ENCODE results near the gene SLC37A1.

Gene SLC37A1

GRCh38 chr21:42527489-42528158 lies 14.0 kb downstream of the SLC37A1 start:
- ATAC-seq: peak; percentile 85
- peak; percentile 46 for DNase-seq

- DNase-seq: no peak
- ATAC-seq: no peak
These were observed 16.5 kb downstream of the SLC37A1 start for GRCh38 chr21:42530167-42530518.

- ATAC-seq (no peak), DNase-seq (no peak)
These were observed 18.1 kb downstream of the SLC37A1 start for GRCh38 chr21:42531771-42532170.

GRCh38 chr21:42532466-42533181 lies 19.0 kb downstream of the SLC37A1 start:
- DNase-seq (no peak), ATAC-seq (no peak)

GRCh38 chr21:42533306-42533962 lies 19.8 kb downstream of the SLC37A1 start:
- ATAC-seq (no peak), DNase-seq (no peak)

GRCh38 chr21:42533963-42534355 lies 20.3 kb downstream of the SLC37A1 start:
- DNase-seq: no peak
- no peak for ATAC-seq

- DNase-seq (no peak), ATAC-seq (peak; percentile 16)
These were observed 21.0 kb downstream of the SLC37A1 start for GRCh38 chr21:42534421-42535378.

GRCh38 chr21:42535602-42536171 lies 22.0 kb downstream of the SLC37A1 start:
- no peak for DNase-seq
- ATAC-seq: peak; percentile 26

GRCh38 chr21:42536601-42537000 lies 22.9 kb downstream of the SLC37A1 start:
- no peak for ATAC-seq
- DNase-seq: no peak

GRCh38 chr21:42537106-42537742 lies 23.6 kb downstream of the SLC37A1 start:
- DNase-seq (no peak), ATAC-seq (no peak)

- ATAC-seq (no peak), DNase-seq (no peak)
These were observed 25.0 kb downstream of the SLC37A1 start for GRCh38 chr21:42538479-42539275.

GRCh38 chr21:42539342-42539741 lies 25.7 kb downstream of the SLC37A1 start:
- ATAC-seq (no peak), DNase-seq (no peak)

GRCh38 chr21:42539931-42540343 lies 26.3 kb downstream of the SLC37A1 start:
- DNase-seq (no peak), ATAC-seq (no peak)

GRCh38 chr21:42540396-42540795 lies 26.7 kb downstream of the SLC37A1 start:
- DNase-seq: no peak
- ATAC-seq: no peak

GRCh38 chr21:42541174-42541573 lies 27.5 kb downstream of the SLC37A1 start:
- no peak for ATAC-seq
- DNase-seq: no peak

GRCh38 chr21:42541618-42542017 lies 28.0 kb downstream of the SLC37A1 start:
- ATAC-seq (no peak), DNase-seq (no peak)

GRCh38 chr21:42542196-42542595 lies 28.5 kb downstream of the SLC37A1 start:
- no peak for DNase-seq
- ATAC-seq: no peak

GRCh38 chr21:42542596-42542995 lies 28.9 kb downstream of the SLC37A1 start:
- no peak for ATAC-seq
- no peak for DNase-seq

- ATAC-seq (no peak), DNase-seq (no peak)
These were observed 29.6 kb downstream of the SLC37A1 start for GRCh38 chr21:42543106-42543847.

GRCh38 chr21:42544544-42544943 lies 30.9 kb downstream of the SLC37A1 start:
- DNase-seq (no peak), ATAC-seq (no peak)

Measured in stimulated activated naive CD8-positive, alpha-beta T cell treated with anti-CD3 and anti-CD28 coated beads, Interleukin-15, Interleukin-2, amounts not matched to agents 100 U/mL and 50 U/mL, for 24 hours (primary cell).